ENCODE measurements around the gene U2AF2.
A peak's percentile ranks its signal among the peaks of the same experiment; 100 is the strongest.

Gene U2AF2

DNA sequence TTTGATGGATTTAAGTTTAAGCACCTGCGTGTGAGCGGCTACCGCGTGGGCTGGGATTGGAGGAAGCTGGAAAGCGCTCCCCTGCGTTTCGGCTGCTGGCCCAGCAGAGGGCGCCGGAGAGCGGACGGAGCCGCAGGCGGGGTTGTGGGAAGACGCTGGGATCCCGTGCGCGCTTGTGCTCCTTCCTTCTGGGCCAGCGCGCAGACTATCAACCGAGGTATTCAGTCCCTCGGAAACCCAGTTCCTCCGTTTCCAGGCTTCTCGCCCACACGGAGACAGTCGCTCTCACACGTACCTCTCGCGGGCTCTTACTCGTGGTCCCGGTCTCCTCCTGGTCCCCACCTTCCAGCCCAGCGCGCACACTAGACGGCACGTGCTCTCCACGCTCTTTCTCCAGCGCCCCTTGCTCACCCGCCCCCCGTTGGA, 49.0 kb downstream of the U2AF2 start:
- no peak overlapping the region for H3K4me3 ChIP-seq (ENCODE audit: low read depth, low read length)

DNA sequence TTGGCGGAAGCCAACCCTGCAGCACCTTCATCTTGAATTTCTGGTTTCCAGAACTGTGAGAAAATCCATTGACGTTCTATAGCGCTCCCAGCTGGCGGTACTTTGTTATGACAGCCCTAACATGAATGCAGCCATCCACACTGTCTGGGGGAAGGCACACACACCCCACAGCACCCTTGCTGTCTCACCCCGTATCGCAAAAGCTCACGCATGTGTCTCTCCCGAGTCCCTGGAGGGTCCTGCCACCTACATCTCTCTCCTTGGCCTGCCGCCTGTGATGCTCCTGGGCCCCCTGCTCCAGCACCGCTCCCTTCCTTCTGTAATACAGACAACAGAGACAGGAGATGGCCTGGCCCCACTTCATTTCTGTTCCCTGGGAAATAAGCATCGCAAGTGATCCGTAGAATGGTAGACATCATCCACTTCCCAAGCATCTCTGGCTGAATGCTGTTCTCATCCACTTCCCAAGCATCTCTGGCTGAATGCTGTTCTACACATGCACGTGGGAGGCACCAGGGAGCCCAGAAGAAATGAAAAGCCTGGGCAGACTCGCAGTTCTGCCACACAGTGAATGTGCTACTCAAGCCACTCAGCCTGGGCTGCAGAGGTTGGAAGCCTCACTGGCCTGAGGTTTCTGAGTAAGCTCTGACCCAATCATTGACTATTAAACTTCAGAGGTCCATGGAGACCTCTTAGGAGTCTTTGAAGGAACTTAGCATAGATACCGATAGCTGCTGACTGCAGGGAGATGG, 49.8 kb downstream of the U2AF2 start:
- Histone ChIP-seq H3K36me3 (no peaks in the 10 kb centered on the region), H3K9me3 (no peaks in the 10 kb centered on the region), H3K27me3 (peaks cover 19% of the 10 kb centered on the region), H3K4me3 (ENCODE audit: low read depth, low read length) (no peak overlapping the region), H3K4me1 (no peaks in the 10 kb centered on the region)
- TF ChIP-seq, protein P1, sequence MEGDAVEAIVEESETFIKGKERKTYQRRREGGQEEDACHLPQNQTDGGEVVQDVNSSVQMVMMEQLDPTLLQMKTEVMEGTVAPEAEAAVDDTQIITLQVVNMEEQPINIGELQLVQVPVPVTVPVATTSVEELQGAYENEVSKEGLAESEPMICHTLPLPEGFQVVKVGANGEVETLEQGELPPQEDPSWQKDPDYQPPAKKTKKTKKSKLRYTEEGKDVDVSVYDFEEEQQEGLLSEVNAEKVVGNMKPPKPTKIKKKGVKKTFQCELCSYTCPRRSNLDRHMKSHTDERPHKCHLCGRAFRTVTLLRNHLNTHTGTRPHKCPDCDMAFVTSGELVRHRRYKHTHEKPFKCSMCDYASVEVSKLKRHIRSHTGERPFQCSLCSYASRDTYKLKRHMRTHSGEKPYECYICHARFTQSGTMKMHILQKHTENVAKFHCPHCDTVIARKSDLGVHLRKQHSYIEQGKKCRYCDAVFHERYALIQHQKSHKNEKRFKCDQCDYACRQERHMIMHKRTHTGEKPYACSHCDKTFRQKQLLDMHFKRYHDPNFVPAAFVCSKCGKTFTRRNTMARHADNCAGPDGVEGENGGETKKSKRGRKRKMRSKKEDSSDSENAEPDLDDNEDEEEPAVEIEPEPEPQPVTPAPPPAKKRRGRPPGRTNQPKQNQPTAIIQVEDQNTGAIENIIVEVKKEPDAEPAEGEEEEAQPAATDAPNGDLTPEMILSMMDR (IDR thresholded peaks at IDR 0.05; ENCODE audit: low read depth, low read length) = peak; percentile 21; the same call in 1 of the 2 replicates
- no peak for DNase-seq

More for the DNA sequence above, 49.0 kb downstream of the U2AF2 start:
- Histone ChIP-seq H3K4me1 (no peaks in the 10 kb centered on the region), H3K27me3 (peaks cover 15% of the 10 kb centered on the region), H3K36me3 (no peaks in the 10 kb centered on the region), H3K9me3 (no peaks in the 10 kb centered on the region)
- TF ChIP-seq, protein P1 (IDR thresholded peaks at IDR 0.05; ENCODE audit: low read depth, low read length) = peak; percentile 90
- peak; percentile 71 for DNase-seq

DNA sequence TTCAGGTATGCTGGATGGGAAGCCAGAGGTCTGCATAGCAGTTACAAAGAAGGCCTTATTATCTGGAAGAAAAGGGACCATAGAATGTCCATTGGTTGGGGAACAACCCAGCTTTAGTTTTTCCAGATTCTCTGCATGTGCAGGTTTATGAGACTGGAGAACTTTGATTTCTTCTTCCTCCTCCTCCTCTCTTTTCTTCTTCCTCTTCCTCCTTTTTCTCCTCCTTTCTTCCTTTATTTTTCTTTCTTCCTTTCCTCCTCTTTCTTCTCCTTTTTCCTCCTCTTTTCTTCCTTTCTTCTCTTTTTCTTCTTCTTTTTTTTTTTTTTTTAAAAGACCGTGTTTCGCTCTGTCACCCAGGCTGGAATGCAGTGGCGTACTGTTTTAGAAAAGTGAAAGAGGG, 51.1 kb downstream of the U2AF2 start:
- DNase-seq = no peak
- H3K4me1 ChIP-seq = no peaks in the 10 kb centered on the region
- TF ChIP-seq, protein P1 (IDR thresholded peaks at IDR 0.05; ENCODE audit: low read depth, low read length) = no peak
- H3K9me3 ChIP-seq = no peaks in the 10 kb centered on the region
- H3K27me3 ChIP-seq = peaks cover 24% of the 10 kb centered on the region
- H3K4me3 ChIP-seq (ENCODE audit: low read depth, low read length) = no peak overlapping the region
- no peaks in the 10 kb centered on the region for H3K36me3 ChIP-seq

DNA sequence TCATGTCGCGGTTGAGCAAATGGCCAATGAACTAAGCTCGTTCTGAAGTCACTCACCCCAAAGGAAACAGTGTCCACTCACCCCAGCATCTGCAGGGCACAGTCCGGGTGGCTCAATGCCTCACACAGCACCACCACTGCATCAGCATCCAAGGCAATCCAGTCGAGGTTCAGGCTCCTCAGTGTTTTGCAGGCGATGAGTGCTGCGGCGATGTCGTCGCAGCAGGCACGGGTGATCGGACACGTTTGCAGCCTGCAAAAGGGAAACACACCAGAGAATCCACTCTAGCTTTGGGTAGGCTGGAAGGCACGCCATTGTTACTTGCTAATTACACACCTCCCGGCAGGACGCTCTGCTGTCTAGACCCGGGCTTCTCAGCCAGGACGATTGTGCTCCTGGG, 56.9 kb downstream of the U2AF2 start:
- Histone ChIP-seq H3K4me1 (no peaks in the 10 kb centered on the region), H3K27me3 (peaks cover 44% of the 10 kb centered on the region), H3K36me3 (no peaks in the 10 kb centered on the region), H3K9me3 (no peaks in the 10 kb centered on the region), H3K4me3 (ENCODE audit: low read depth, low read length) (no peak overlapping the region)
- DNase-seq = no peak
- TF ChIP-seq, protein P1 (IDR thresholded peaks at IDR 0.05; ENCODE audit: low read depth, low read length) = no peak

DNA sequence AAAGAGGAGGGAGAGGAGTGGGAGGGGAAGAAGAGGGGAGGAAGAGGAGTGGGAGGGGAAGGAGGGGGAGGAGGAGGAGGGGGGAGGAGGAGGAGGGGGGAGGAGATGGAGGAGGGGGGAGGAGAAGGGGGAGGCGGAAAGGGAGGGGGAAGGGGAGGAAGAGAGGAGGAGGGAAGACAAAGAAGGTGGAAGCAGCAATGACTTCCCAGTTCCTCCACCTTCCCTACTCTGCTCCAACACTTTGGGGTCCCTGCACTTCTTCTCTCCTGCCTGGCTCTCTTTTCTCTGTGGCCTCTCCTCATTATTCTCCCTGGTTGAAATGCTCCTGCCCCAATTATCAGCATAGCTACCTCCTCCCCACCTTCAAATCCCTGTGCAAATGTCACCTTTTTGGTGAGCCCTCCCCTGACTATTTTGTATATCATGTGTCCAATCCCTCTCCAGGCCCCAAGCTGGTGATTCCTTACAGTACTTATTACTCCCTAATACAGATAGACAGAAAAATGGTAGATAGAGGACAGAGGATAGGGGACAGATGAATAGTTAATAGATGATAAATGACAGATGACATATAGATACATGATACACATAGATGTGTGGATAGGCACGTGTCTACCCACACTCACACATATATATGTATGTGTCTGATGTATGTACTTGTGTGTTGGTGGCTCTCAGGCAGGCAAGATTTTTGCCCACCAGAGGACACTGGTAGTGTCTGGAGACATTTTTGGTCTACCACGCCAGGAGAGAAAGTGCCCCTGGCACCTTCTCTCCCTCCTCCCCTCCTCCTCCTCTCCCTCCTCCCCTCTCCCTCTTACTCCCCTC, 58.2 kb downstream of the U2AF2 start:
- DNase-seq = no peak
- no peak overlapping the region for H3K4me3 ChIP-seq (ENCODE audit: low read depth, low read length)
- no peaks in the 10 kb centered on the region for H3K36me3 ChIP-seq
- H3K9me3 ChIP-seq = no peaks in the 10 kb centered on the region
- H3K27me3 ChIP-seq = peaks cover 50% of the 10 kb centered on the region
- TF ChIP-seq, protein P1 (IDR thresholded peaks at IDR 0.05; ENCODE audit: low read depth, low read length) = no peak
- H3K4me1 ChIP-seq = no peaks in the 10 kb centered on the region

DNA sequence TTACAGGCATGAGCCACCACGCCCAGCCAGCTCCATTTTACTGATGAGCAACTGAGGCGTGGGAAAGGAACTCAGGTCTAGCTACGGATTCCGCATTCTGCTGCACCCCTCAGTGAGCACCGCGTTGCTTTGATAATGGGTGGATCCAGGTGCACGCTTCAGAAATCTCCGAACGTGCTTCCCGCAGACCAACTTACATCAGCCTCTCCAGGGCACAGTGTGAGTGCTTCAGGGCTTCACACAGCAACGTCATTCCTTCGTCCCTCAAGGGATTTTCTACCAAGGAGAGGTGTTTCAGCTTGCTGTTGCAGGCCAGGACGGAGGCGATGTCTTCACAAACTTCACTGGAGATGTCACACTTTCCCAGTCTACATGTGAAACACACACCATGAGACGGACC, 61.7 kb downstream of the U2AF2 start:
- TF ChIP-seq, protein P1 (IDR thresholded peaks at IDR 0.05; ENCODE audit: low read depth, low read length) = no peak
- H3K27me3 ChIP-seq = peaks cover 55% of the 10 kb centered on the region
- DNase-seq = no peak
- H3K4me1 ChIP-seq = no peaks in the 10 kb centered on the region
- H3K4me3 ChIP-seq (ENCODE audit: low read depth, low read length) = no peak overlapping the region
- H3K9me3 ChIP-seq = no peaks in the 10 kb centered on the region
- H3K36me3 ChIP-seq = no peaks in the 10 kb centered on the region
